Right lobe of liver (tissue), 6 donors: Measurements from ENCODE around the gene NFRKB. TPM values are rescaled to one million over a fixed set of nuclear protein-coding genes. Genes with fewer than 3 reads are reported as not detected.

Source experiments
- ATAC-seq, 4 donors: fragments of 200-7000 bp; cut with Tn5 transposase; one replicate each; pipeline ENCODE4 v1.9.1; 2020; ENCODE audit warnings: mild to moderate bottlenecking in 4 of 4, moderate library complexity in 4 of 4
- DNase-seq, 3 donors: peaks; one replicate each; pipeline ENCODE4 v3.0.0-alpha.2; 2020
- H3K27ac ChIP-seq, 3 donors: fragments of 200-600 bp; one replicate each; pipeline ENCODE4 v1.8.0; 2022
- H3K27me3 ChIP-seq, 2 donors: fragments of 200-600 bp; one replicate each; pipeline ENCODE4 v1.8.0; 2022
- H3K36me3 ChIP-seq, 4 donors: fragments of 200-600 bp; sonication (generic) in 1 of 4; one replicate each; pipeline versions ENCODE4 v1.5.1 to v1.8.0; 2017 to 2022; ENCODE audit warnings: control low read depth in 1 of 4
- H3K4me1 ChIP-seq, 4 donors: fragments of 200-600 bp; sonication (generic) in 1 of 4; one replicate each; pipeline versions ENCODE4 v1.5.1 to v1.8.0; 2017 to 2022; ENCODE audit warnings: control low read depth in 1 of 4
- H3K4me3 ChIP-seq, 3 donors: fragments of 200-600 bp; one replicate each; pipeline ENCODE4 v1.8.0; 2022
- H3K9me3 ChIP-seq, 4 donors: fragments of 200-600 bp; sonication (generic) in 1 of 4; one replicate each; pipeline versions ENCODE4 v1.5.1 to v1.8.0; 2017 to 2022; ENCODE audit warnings: control low read depth in 1 of 4
- POLR2A ChIP-seq: fragments of 450-650 bp; IDR thresholded peaks from one replicate; pipeline ENCODE4 v1.6.1; 2017; ENCODE audit warnings: antibody characterized with exemption, mild to moderate bottlenecking
- WGBS: methylation state at CpG from one replicate; pipeline ENCODE4 v1.1.6; 2018; ENCODE audit warnings: low coverage, low lambda C conversion rate; ENCODE audit not compliant: insufficient coverage; ENCODE audit errors: missing lambda C conversion rate; 5-methylcytosine and 5-hydroxymethylcytosine counted together
- intact Hi-C, 2 donors: fragments of 100-400 bp; cut with DNase I; formaldehyde crosslinking; loops; one replicate each; pipeline versions ENCODE4 v1.11.2 to v1.14.1; 2022
- long read RNA-seq: library from polyadenylated mRNA; unstranded; transcript quantifications from one replicate; pipeline ENCODE4 v2.0.0, GENCODE V29; 2019
- total RNA-seq, 6 experiments: library from RNA; depleted of rRNA in 2 of 6; stranded (reverse); fragments of >200 nt in 2 of 6; fragmentation: NEBNext Ultra II Directional in 3 of 6; extraction: Animal tissue kit (Norgen Biotek cat#: 25700) in 3 of 6; gene quantifications; one replicate each; pipeline versions ENCODE4 v1.1.0 to v1.2.4, GENCODE V29; 2016 to 2023
- TF ChIP-seq, protein P1 (sequence below), 4 donors: fragments of 200-600 bp in 3 of 4; fragments of 450-650 bp in 1 of 4; IDR thresholded peaks; one replicate each; pipeline versions ENCODE4 v1.5.1 to v1.8.0; 2016 to 2022; ENCODE audit warnings: antibody characterized with exemption in 4 of 4, mild to moderate bottlenecking in 2 of 4
- donor health status: DM: no; HTN: yes; CAD: no.
- donor health status: DM: no; HTN: no; CAD: no.
- donor health status: DM: no; HTN: no; CAD: no.
- donor health status: DM: no; HTN: yes; CAD: no.
- donor health status: DM: no; HTN: yes; CAD: no.

NFRKB gene
- 10 to 100 TPM in 5 of 6 experiments, 1 to 10 TPM in 1; 9.5 to 15.0 (median 11.4) TPM for total RNA-seq
- long read RNA-seq, partial matches to known transcripts = 0 of 3 reads
- long read RNA-seq, other reads (novel, unspliced or antisense) = 2 of 3 reads

DNA sequence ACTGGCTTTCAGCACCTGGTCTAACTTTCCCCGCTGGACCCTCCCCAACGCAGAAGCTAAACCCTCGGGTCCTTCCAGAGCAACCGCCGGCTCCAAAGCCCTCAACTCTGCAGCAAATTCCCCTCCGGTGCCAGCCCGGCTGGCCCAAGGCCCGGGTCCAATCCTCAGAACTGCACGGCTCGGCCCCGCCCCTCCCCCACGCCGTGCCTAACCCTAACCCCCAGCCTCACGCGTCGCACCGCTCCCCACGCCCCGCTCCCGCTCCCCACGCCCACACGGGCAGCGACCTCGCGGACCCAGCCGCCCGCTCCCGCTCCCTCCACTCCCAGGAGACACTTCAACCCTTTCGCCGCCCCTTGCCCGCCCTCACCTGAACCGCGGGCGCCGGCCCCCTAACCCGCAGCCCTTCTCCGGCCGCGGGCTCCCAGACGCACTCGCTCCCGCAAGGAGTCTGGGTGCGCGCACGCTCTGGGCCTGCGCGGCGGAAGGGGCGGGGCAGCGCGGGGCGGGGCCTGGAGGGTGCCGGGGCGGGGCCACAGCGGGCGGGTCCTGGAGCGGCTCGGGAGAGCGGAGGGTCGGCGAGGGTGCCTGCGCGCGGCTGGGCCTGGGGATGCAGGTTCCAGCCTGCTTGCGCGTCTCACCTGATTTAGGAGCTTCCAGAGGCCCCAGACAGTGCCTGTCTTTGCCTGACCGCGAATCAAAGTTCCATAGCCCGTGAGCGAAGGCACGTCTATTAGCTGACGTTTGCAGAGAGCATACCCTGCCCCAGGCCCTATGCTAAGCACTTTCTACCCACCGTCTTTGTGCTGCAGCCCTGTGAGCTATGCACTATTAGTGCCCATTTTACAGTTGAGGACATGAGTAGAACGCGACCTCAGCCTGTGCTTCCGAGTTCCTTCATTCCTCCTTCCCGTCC, at the start of gene NFRKB:
TSS of gene NFRKB (minus strand) at position 453 of the 916 bp plus-strand sequence. CDS start 2,729 bp downstream, outside the sequence.
- Histone ChIP-seq H3K9me3 (no peaks in the 10 kb centered on the region), H3K27ac (peak within 1 kb of the TSS; percentile 63 to 75 (median 72)), H3K4me3 (peak within 1 kb of the TSS; percentile 78 to 90 (median 87)), H3K36me3 (peaks cover 0 to 21% (median 7%) of the 10 kb centered on the region in 4 donors), H3K27me3 (no peaks in the 10 kb centered on the region), H3K4me1 (peaks cover 0 to 7% (median 0%) of the 10 kb centered on the region in 4 donors)
- 1% methylated on average over 13 of the region's 77 CpGs for WGBS
- intact Hi-C loops = no loop called here
- DNase-seq (peak; percentile 90 to 91 (median 91)), ATAC-seq (peak; percentile 98 to 99 (median 99))
- peak; percentile 71 for TF ChIP-seq POLR2A
- TF ChIP-seq, protein P1, sequence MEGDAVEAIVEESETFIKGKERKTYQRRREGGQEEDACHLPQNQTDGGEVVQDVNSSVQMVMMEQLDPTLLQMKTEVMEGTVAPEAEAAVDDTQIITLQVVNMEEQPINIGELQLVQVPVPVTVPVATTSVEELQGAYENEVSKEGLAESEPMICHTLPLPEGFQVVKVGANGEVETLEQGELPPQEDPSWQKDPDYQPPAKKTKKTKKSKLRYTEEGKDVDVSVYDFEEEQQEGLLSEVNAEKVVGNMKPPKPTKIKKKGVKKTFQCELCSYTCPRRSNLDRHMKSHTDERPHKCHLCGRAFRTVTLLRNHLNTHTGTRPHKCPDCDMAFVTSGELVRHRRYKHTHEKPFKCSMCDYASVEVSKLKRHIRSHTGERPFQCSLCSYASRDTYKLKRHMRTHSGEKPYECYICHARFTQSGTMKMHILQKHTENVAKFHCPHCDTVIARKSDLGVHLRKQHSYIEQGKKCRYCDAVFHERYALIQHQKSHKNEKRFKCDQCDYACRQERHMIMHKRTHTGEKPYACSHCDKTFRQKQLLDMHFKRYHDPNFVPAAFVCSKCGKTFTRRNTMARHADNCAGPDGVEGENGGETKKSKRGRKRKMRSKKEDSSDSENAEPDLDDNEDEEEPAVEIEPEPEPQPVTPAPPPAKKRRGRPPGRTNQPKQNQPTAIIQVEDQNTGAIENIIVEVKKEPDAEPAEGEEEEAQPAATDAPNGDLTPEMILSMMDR (IDR thresholded peaks at IDR 0.05) = no peak

DNA sequence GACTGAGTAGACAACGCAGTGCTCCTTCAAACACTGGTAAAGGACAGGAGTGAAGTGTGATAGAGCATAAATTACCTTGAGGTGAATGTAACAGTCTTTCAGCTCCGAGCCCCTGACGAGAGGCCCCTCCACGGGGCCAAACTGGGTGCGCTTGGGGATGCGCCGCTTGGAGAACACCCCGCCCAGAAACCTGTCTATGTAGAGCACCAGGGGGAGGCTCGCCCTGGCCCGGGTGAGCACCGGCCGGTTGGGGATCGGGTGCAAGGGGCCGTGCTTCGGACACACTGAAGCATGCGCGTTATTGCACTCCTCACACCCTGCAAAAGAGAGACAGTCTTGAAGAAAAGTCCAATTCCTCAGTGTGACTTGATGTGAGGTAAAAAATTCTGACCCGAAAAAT, 49.3 kb upstream of the NFRKB start:
- Histone ChIP-seq H3K27ac (no peak overlapping the region), H3K9me3 (no peaks in the 10 kb centered on the region), H3K27me3 (no peaks in the 10 kb centered on the region), H3K36me3 (peaks cover 0 to 16% (median 3%) of the 10 kb centered on the region in 4 donors), H3K4me1 (no peaks in the 10 kb centered on the region), H3K4me3 (no peak overlapping the region)
- ATAC-seq = no peak
- no peak for DNase-seq
- intact Hi-C loops = no loop called here
- WGBS = 92% methylated on average over 2 of the region's 18 CpGs
- TF ChIP-seq, protein P1 (IDR thresholded peaks at IDR 0.05) = no peak
- TF ChIP-seq POLR2A = no peak

- H3K27ac ChIP-seq = no peak overlapping the region
- DNase-seq = no peak
- intact Hi-C loops = no loop called here
Observed at GRCh38 chr11:129943036-129943435, 47.7 kb upstream of the NFRKB start.

GRCh38 chr11:129939510-129939909, 44.1 kb upstream of the NFRKB start:
- no peak overlapping the region for H3K4me3 ChIP-seq

More at GRCh38 chr11:129943036-129943435, 47.7 kb upstream of the NFRKB start:
- Histone ChIP-seq H3K27me3 (no peaks in the 10 kb centered on the region), H3K4me3 (no peak overlapping the region), H3K4me1 (no peaks in the 10 kb centered on the region), H3K36me3 (peaks cover 0 to 16% (median 3%) of the 10 kb centered on the region in 4 donors), H3K9me3 (no peaks in the 10 kb centered on the region)
- peak in 2 of 4 donors; percentile 24 to 48 for ATAC-seq
- TF ChIP-seq POLR2A = no peak
- TF ChIP-seq, protein P1 (IDR thresholded peaks at IDR 0.05) = no peak

More at GRCh38 chr11:129939510-129939909, 44.1 kb upstream of the NFRKB start:
- Histone ChIP-seq H3K27ac (no peak overlapping the region), H3K36me3 (peaks cover 0 to 16% (median 3%) of the 10 kb centered on the region in 4 donors), H3K27me3 (no peaks in the 10 kb centered on the region), H3K9me3 (no peaks in the 10 kb centered on the region), H3K4me1 (no peaks in the 10 kb centered on the region)
- no peak for ATAC-seq
- no peak for TF ChIP-seq POLR2A
- TF ChIP-seq, protein P1 (IDR thresholded peaks at IDR 0.05) = no peak
- 84% methylated on average over 4 of the region's 4 CpGs for WGBS
- no peak for DNase-seq
- intact Hi-C loops = no loop called here
